ENCODE measurements around the gene ELP5.

ELP5 gene

DNA sequence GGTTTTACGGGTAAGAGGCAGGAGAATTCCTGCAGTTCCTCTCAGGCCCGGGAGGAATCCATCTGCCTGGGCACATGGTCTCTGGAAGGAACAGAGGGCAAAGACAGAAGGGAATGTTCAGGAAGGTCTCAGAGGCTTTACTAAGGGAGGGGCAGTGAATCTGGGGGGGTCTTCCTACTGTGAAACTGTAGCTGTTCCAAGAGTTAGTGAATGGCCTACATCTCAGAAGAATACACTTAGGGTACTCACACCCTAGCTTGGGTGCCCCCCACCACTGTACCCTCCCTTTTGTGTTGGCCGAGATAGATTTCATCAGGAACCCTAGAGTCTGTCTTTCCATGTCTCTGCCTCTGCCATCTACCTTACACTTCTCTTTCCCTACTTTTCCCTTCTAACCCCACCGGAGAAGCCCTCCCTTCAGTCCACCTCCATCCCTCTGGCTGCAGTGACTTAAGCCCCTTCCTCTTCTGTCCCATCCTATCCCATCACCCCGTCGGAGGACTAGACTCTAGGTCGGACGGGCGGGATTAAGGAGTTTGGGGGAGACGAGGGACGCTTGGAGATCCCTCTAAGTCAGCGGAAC is 32.7 kb upstream of the ELP5 start:
- DNase-seq: peak; percentile 72

GRCh38 chr17:7219812-7220592 is 32.0 kb upstream of the ELP5 start, which contains the start of the genes ACADVL and DLG4:
TSS of gene ACADVL (plus strand) at chr17:7219938. CDS start at chr17:7219985, 47 bp downstream.
TSS of gene DLG4 (minus strand) at chr17:7219836.
- DNase-seq: no peak

DNA sequence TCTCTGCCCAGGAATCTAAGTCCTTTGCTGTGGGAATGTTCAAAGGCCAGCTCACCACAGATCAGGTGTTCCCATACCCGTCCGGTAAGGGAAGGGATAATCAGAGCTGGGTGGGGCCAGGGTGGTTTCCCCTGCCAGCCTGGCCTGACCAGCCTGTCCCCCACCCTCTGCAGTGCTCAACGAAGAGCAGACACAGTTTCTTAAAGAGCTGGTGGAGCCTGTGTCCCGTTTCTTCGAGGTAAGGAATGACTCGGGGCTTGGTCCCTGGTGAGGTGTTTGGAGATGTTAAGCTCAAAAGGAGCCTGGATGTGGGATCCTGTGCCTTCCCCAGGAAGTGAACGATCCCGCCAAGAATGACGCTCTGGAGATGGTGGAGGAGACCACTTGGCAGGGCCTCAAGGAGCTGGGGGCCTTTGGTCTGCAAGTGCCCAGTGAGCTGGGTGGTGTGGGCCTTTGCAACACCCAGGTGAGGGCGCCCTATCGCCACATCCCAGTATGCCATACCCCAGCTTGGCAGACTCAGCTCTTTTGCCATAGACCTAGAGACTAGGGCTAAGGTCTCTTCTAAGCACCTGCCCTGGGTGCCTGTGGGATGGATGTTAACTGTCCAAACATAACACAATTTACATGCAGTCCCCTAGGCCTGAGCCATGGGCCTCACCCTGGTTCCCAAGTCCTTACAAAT is 31.3 kb upstream of the ELP5 start:
- peak; percentile 17 for DNase-seq

DNA sequence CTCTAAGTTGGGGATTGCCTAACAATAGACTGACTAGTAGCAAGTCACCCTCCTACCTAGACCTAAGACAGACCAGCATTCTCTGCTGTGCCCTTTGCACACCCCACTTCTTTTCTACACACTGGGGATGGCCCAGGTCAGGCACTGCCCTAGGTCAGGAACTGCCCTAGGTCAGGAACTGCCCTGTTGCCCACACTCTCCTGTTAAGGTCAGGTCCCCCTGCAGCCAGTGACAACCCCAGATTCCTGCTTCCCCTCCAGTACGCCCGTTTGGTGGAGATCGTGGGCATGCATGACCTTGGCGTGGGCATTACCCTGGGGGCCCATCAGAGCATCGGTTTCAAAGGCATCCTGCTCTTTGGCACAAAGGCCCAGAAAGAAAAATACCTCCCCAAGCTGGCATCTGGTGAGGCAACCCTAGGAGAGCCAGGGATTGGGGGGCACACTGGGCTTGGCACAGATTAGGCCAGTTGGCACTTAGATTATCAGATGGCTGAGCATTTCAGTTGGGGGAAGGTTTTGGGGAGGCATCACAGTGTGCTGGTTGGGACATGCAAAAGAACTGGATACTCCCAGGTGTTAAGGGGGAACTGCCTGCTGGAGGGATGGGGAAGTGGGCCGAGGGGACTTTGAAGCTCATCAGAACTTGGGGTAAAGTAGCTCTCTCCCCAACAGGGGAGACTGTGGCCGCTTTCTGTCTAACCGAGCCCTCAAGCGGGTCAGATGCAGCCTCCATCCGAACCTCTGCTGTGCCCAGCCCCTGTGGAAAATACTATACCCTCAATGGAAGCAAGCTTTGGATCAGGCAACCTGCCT is 30.5 kb upstream of the ELP5 start:
- DNase-seq: no peak

GRCh38 chr17:7222093-7222971 is 29.7 kb upstream of the ELP5 start:
- no peak for DNase-seq

DNA sequence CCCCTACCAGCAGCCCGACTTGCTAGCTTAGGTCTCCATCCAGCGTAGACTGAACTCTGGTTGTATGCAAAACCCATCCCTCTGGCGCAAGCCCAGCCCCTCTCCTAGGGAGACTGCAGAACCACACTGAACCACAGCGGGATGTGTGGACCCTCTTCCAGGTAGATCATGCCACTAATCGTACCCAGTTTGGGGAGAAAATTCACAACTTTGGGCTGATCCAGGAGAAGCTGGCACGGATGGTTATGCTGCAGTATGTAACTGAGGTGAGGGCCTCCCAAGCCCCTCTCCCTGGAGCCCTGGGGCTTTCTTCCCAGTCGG is 29.1 kb upstream of the ELP5 start:
- DNase-seq: no peak

DNA sequence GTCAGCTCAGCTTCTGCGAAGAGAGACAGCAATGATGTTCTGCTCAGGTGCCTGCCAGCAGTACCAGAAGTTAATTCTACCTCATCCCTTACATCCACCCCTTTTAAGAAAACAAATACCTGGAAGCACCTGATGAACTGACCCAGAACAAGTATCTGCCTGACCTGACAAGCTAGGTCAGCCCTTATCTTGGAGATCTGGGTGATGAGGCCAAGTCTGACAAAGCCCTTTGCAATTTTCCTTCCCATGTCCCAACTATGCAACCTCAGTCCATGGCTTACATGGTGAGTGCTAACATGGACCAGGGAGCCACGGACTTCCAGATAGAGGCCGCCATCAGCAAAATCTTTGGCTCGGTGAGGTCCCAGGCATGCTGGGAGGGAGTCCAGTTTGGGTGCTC is 28.6 kb upstream of the ELP5 start:
- no peak for DNase-seq

GRCh38 chr17:7224110-7224509 is 27.9 kb upstream of the ELP5 start:
- DNase-seq: no peak

- no peak for DNase-seq
Measured at GRCh38 chr17:7224661-7225111, 27.3 kb upstream of the ELP5 start.

GRCh38 chr17:7225711-7226331 is 26.2 kb upstream of the ELP5 start:
- no peak for DNase-seq

- no peak for DNase-seq
Measured at GRCh38 chr17:7226721-7227710, 25.0 kb upstream of the ELP5 start.

GRCh38 chr17:7228920-7229319 is 23.1 kb upstream of the ELP5 start:
- DNase-seq: no peak

GRCh38 chr17:7229504-7229903 is 22.5 kb upstream of the ELP5 start:
- no peak for DNase-seq

GRCh38 chr17:7232114-7232513 is 19.9 kb upstream of the ELP5 start:
- no peak for DNase-seq

- DNase-seq: no peak
Measured at GRCh38 chr17:7233701-7234082, 18.3 kb upstream of the ELP5 start.

GRCh38 chr17:7234083-7234951 is 17.7 kb upstream of the ELP5 start, which contains the start of gene DVL2:
TSS of gene DVL2 (minus strand) at chr17:7234517. CDS start at chr17:7234262, 255 bp downstream.
- DNase-seq: peak; percentile 89

GRCh38 chr17:7235693-7236665 is 16.0 kb upstream of the ELP5 start:
- no peak for DNase-seq

- DNase-seq: no peak
Measured at GRCh38 chr17:7236808-7237207, 15.2 kb upstream of the ELP5 start.

Measured in NCI-H1694 (cell line).